Neuronal stem cell (in vitro differentiated cells): ENCODE results near the gene XPNPEP2.
A peak's percentile ranks its signal among the peaks of the same experiment; 100 is the strongest.

Source experiments
- DNase-seq: peaks from one replicate; pipeline ENCODE4 v3.0.0-alpha.2; 2013; ENCODE audit warnings: low spot score
- H2AFZ ChIP-seq: one replicate; pipeline ENCODE4 v1.6.1; 2013; ENCODE audit warnings: mild to moderate bottlenecking, low read length, inconsistent platforms
- H2AK5ac ChIP-seq: 2 replicates; pipeline ENCODE4 v1.6.1; 2013; ENCODE audit warnings: low read depth, mild to moderate bottlenecking, inconsistent platforms, low read length, moderate library complexity, mixed read lengths
- H2BK120ac ChIP-seq: 2 replicates; pipeline ENCODE4 v1.6.1; 2013; ENCODE audit warnings: low read depth, mild to moderate bottlenecking, inconsistent platforms, low read length, moderate library complexity, mixed read lengths
- H2BK12ac ChIP-seq: one replicate; pipeline ENCODE4 v1.6.1; 2013; ENCODE audit warnings: low read length, inconsistent platforms
- H2BK15ac ChIP-seq: 2 replicates; pipeline ENCODE4 v1.6.1; 2013; ENCODE audit warnings: mild to moderate bottlenecking, low read length, inconsistent platforms, mixed read lengths
- H2BK5ac ChIP-seq: one replicate; pipeline ENCODE4 v1.6.1; 2013; ENCODE audit warnings: inconsistent platforms, mild to moderate bottlenecking, low read length, moderate library complexity
- H3K14ac ChIP-seq: one replicate; pipeline ENCODE4 v1.6.1; 2013; ENCODE audit warnings: low read length, inconsistent platforms
- H3K18ac ChIP-seq: 2 replicates; pipeline ENCODE4 v1.6.1; 2013; ENCODE audit warnings: low read length, inconsistent platforms
- H3K23ac ChIP-seq: 2 replicates; pipeline ENCODE4 v1.6.1; 2013; ENCODE audit warnings: low read depth, mild to moderate bottlenecking, mixed read lengths, low read length, inconsistent platforms; ENCODE audit not compliant: poor library complexity
- H3K27ac ChIP-seq: replicated peaks from 3 replicates; pipeline ENCODE4 v1.5.1; 2013; ENCODE audit warnings: low read length, inconsistent platforms
- H3K27me3 ChIP-seq, 3 experiments: 2 replicates each; pipeline ENCODE4 v1.6.1; 2013; ENCODE audit warnings: low read length in 3 of 3, mild to moderate bottlenecking in 2 of 3, inconsistent platforms in 1 of 3, low read depth in 1 of 3, mixed read lengths in 1 of 3, moderate library complexity in 1 of 3; ENCODE audit not compliant: control insufficient read depth in 3 of 3, insufficient read depth in 3 of 3
- H3K36me3 ChIP-seq, 2 donors: replicated peaks in 1 of 2; 2 replicates each; pipeline ENCODE4 v1.6.1; 2013; ENCODE audit warnings: low read length in 2 of 2; ENCODE audit not compliant: control insufficient read depth in 2 of 2, insufficient read depth in 2 of 2
- H3K4ac ChIP-seq: 2 replicates; pipeline ENCODE4 v1.6.1; 2013; ENCODE audit warnings: inconsistent platforms, mild to moderate bottlenecking, low read length, moderate library complexity
- H3K4me1 ChIP-seq, 2 donors: 1 replicate in 1 of 2; 2 replicates in 1 of 2; pipeline ENCODE4 v1.6.1; 2013; ENCODE audit warnings: low read length in 2 of 2, low read depth in 1 of 2; ENCODE audit not compliant: control insufficient read depth in 2 of 2, insufficient read depth in 1 of 2
- H3K4me2 ChIP-seq: one replicate; pipeline ENCODE4 v1.6.1; 2013; ENCODE audit warnings: mild to moderate bottlenecking, low read length, inconsistent platforms; ENCODE audit not compliant: insufficient read depth, poor library complexity, severe bottlenecking
- H3K4me3 ChIP-seq, 2 donors: 2 replicates each; pipeline ENCODE4 v1.5.1; 2013; ENCODE audit warnings: low read length in 2 of 2, mild to moderate bottlenecking in 2 of 2, inconsistent platforms in 1 of 2, moderate library complexity in 1 of 2
- H3K79me1 ChIP-seq: one replicate; pipeline ENCODE4 v1.6.1; 2013; ENCODE audit warnings: low read depth, mild to moderate bottlenecking, inconsistent platforms, low read length, moderate library complexity
- H3K9ac ChIP-seq: one replicate; pipeline ENCODE4 v1.6.1; 2013; ENCODE audit warnings: mild to moderate bottlenecking, low read depth, low read length, inconsistent platforms; ENCODE audit not compliant: poor library complexity
- H3K9me3 ChIP-seq, 2 donors: replicated peaks in 1 of 2; 2 replicates each; pipeline versions ENCODE3 to v1.6.1; 2013; ENCODE audit warnings: low read length in 2 of 2, mild to moderate bottlenecking in 2 of 2, inconsistent platforms in 1 of 2, low read depth in 1 of 2, mixed read lengths in 1 of 2, moderate library complexity in 1 of 2; ENCODE audit not compliant: control insufficient read depth in 2 of 2, insufficient read depth in 1 of 2
- H4K8ac ChIP-seq: one replicate; pipeline ENCODE4 v1.6.1; 2013; ENCODE audit warnings: low read depth, mild to moderate bottlenecking, inconsistent platforms, low read length, moderate library complexity
- H4K91ac ChIP-seq: one replicate; pipeline ENCODE4 v1.6.1; 2013; ENCODE audit warnings: low read length, low read depth, mild to moderate bottlenecking, inconsistent platforms; ENCODE audit not compliant: poor library complexity
- WGBS, 2 donors: extraction: QIAGEN DNeasy Blood & Tissue Kit; methylation state at CpG; one replicate each; pipeline ENCODE4 v1.1.7; 2013; ENCODE audit warnings: missing lambda C conversion rate in 2 of 2, mixed read lengths in 1 of 2; ENCODE audit not compliant: insufficient read length in 2 of 2, insufficient replicate concordance in 1 of 2; ENCODE audit errors: extremely low coverage in 2 of 2; 5-methylcytosine and 5-hydroxymethylcytosine counted together

Gene XPNPEP2

DNA sequence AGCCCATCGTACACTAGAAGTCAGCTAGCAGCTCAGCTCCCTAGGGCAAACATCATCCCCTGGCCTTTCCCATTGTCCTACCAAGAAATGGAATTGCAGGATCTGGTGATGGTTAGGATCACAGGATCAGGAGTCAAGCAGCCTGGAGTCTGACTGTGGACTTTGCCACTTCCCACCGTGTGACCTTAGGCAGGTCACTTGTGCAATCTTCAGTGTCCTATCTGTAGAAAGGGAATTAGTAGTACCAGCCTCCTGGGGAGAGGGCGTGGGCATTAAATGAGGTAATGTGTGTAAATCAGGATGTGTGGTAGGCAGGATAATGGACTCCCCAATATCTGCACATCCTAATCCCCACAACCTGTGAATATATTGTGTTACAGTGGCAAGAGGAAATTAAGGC lies 45.4 kb upstream of the XPNPEP2 start:
- no peak for DNase-seq
- H4K91ac ChIP-seq, result no peak overlapping the region
- peaks cover 0 to 2% of the 10 kb centered on the region in 2 donors for H3K4me1 ChIP-seq
- no peak overlapping the region for H3K4ac ChIP-seq
- H2BK5ac ChIP-seq, result no peak overlapping the region
- no peak overlapping the region for H2AK5ac ChIP-seq
- no peak overlapping the region for H2AFZ ChIP-seq
- H3K23ac ChIP-seq, result no peak overlapping the region
- no peak overlapping the region for H2BK120ac ChIP-seq
- no peak overlapping the region for H3K27ac ChIP-seq
- WGBS, 2 donors, result no CpG with 5 or more reads among the region's 3 CpGs
- H2BK15ac ChIP-seq, result no peak overlapping the region
- H3K9me3 ChIP-seq, result no peaks in the 10 kb centered on the region
- no peak overlapping the region for H3K9ac ChIP-seq
- H4K8ac ChIP-seq, result no peak overlapping the region
- no peak overlapping the region for H2BK12ac ChIP-seq
- no peaks in the 10 kb centered on the region for H3K36me3 ChIP-seq
- H3K27me3 ChIP-seq, result peaks cover 0 to 12% (median 0%) of the 10 kb centered on the region in 3 experiments
- no peak overlapping the region for H3K4me3 ChIP-seq
- H3K4me2 ChIP-seq, result no peak overlapping the region
- H3K18ac ChIP-seq, result no peak overlapping the region
- H3K14ac ChIP-seq, result peak overlapping the region; percentile 56
- no peaks in the 10 kb centered on the region for H3K79me1 ChIP-seq

- Histone ChIP-seq H2BK5ac (no peak overlapping the region), H3K27me3 (peaks cover 0 to 14% (median 0%) of the 10 kb centered on the region in 3 experiments), H3K4me3 (no peak overlapping the region), H2BK15ac (no peak overlapping the region), H2BK120ac (no peak overlapping the region), H3K14ac (no peak overlapping the region), H2BK12ac (no peak overlapping the region), H3K36me3 (no peaks in the 10 kb centered on the region), H4K91ac (no peak overlapping the region), H3K18ac (no peak overlapping the region), H3K9ac (no peak overlapping the region), H2AK5ac (no peak overlapping the region), H2AFZ (no peak overlapping the region), H3K4ac (no peak overlapping the region), H3K4me1 (peaks cover 0 to 2% of the 10 kb centered on the region in 2 donors), H3K27ac (no peak overlapping the region), H3K4me2 (no peak overlapping the region), H3K79me1 (no peaks in the 10 kb centered on the region), H3K23ac (no peak overlapping the region), H4K8ac (no peak overlapping the region), H3K9me3 (no peaks in the 10 kb centered on the region)
- DNase-seq, result no peak
- no CpG with 5 or more reads among the region's 5 CpGs for WGBS, 2 donors
These were observed 44.0 kb upstream of the XPNPEP2 start for GRCh38 chrX:129694805-129695204.

GRCh38 chrX:129695535-129695934 lies 43.2 kb upstream of the XPNPEP2 start:
- no peak overlapping the region for H4K91ac ChIP-seq
- no peak overlapping the region for H2AFZ ChIP-seq
- no peak overlapping the region for H4K8ac ChIP-seq
- no peak overlapping the region for H2BK120ac ChIP-seq
- H3K36me3 ChIP-seq, result no peaks in the 10 kb centered on the region
- no peaks in the 10 kb centered on the region for H3K79me1 ChIP-seq
- no CpG with 5 or more reads among the region's 6 CpGs for WGBS, 2 donors
- no peak overlapping the region for H2AK5ac ChIP-seq
- H2BK5ac ChIP-seq, result no peak overlapping the region
- H3K27ac ChIP-seq, result no peak overlapping the region
- H3K4ac ChIP-seq, result no peak overlapping the region
- H3K9me3 ChIP-seq, result no peaks in the 10 kb centered on the region
- no peak overlapping the region for H3K23ac ChIP-seq
- no peak overlapping the region for H3K9ac ChIP-seq
- H3K4me1 ChIP-seq, result peaks cover 0 to under 1% of the 10 kb centered on the region in 2 donors
- no peak overlapping the region for H2BK12ac ChIP-seq
- DNase-seq, result no peak
- H3K18ac ChIP-seq, result no peak overlapping the region
- H3K4me3 ChIP-seq, result no peak overlapping the region
- H3K4me2 ChIP-seq, result no peak overlapping the region
- H3K14ac ChIP-seq, result no peak overlapping the region
- peaks cover 0 to 14% (median 0%) of the 10 kb centered on the region in 3 experiments for H3K27me3 ChIP-seq
- no peak overlapping the region for H2BK15ac ChIP-seq

DNA sequence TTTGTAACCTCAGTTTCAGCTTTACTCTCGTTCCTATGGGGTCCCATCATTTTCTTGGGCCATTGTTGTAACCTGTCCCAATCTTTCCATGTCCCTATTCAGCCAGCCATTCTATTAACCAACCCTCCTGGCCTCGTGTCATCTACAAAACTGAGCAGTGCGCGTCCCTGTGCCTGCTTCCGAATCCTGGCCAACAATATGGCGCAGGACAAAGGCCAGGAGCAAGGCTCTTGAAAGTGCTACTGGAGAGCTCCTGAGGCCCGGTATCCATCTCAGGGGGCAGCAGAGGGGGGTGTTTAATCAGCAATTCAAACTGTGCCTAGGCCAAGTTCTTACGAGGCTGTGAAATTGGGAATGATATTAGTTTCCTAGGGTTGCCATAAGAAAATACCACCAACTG lies 42.8 kb upstream of the XPNPEP2 start:
- DNase-seq, result no peak
- Histone ChIP-seq H3K18ac (no peak overlapping the region), H3K14ac (no peak overlapping the region), H3K23ac (no peak overlapping the region), H3K9ac (no peak overlapping the region), H3K4me3 (no peak overlapping the region), H2BK12ac (no peak overlapping the region), H2BK15ac (no peak overlapping the region), H4K91ac (no peak overlapping the region), H2BK120ac (no peak overlapping the region), H2AFZ (no peak overlapping the region), H2BK5ac (no peak overlapping the region), H3K27me3 (peaks cover 0 to 14% (median 0%) of the 10 kb centered on the region in 3 experiments), H3K4me2 (no peak overlapping the region), H4K8ac (no peak overlapping the region), H3K79me1 (no peaks in the 10 kb centered on the region), H3K4ac (no peak overlapping the region), H3K36me3 (no peaks in the 10 kb centered on the region), H3K27ac (no peak overlapping the region), H3K4me1 (no peaks in the 10 kb centered on the region), H2AK5ac (no peak overlapping the region), H3K9me3 (no peaks in the 10 kb centered on the region)
- WGBS, 2 donors, result no CpG with 5 or more reads among the region's 8 CpGs
